GM12874 (cell line): ENCODE data around the gene SYTL5.

Source experiments
- CTCF ChIP-seq: IDR thresholded peaks from 2 replicates; pipeline ENCODE4 v1.5.1; 2011; ENCODE audit warnings: low read depth, mild to moderate bottlenecking, control low read depth, low read length, moderate library complexity; ENCODE audit not compliant: insufficient read depth

SYTL5 gene

GRCh38 chrX:37998586-37999262 lies 7.6 kb upstream of the SYTL5 start:
- TF ChIP-seq CTCF, result no peak

GRCh38 chrX:38000706-38001105 lies 5.6 kb upstream of the SYTL5 start:
- TF ChIP-seq CTCF, result no peak

- no peak for TF ChIP-seq CTCF
Observed at GRCh38 chrX:38004046-38004445, 2.3 kb upstream of the SYTL5 start.

GRCh38 chrX:38006778-38007177 lies 425 bp downstream of the SYTL5 start:
- TF ChIP-seq CTCF, result no peak

GRCh38 chrX:38008658-38009057 lies 2.3 kb downstream of the SYTL5 start:
- no peak for TF ChIP-seq CTCF

GRCh38 chrX:38009641-38010040 lies 3.3 kb downstream of the SYTL5 start:
- no peak for TF ChIP-seq CTCF

- no peak for TF ChIP-seq CTCF
Observed at GRCh38 chrX:38018766-38019425, 12.5 kb downstream of the SYTL5 start.
